ENCODE measurements around the gene MYH11. TPM values are rescaled to one million over a fixed set of nuclear protein-coding genes. Genes with fewer than 3 reads are reported as not detected.
"Not testable (repeated sequence)": the region's sequence is repeated elsewhere in the genome, so short reads cannot be mapped to it uniquely, and the experiment has no call there.

MYH11 gene
- total RNA-seq, 1 donor from 2014 or later = 0.04 TPM

DNA sequence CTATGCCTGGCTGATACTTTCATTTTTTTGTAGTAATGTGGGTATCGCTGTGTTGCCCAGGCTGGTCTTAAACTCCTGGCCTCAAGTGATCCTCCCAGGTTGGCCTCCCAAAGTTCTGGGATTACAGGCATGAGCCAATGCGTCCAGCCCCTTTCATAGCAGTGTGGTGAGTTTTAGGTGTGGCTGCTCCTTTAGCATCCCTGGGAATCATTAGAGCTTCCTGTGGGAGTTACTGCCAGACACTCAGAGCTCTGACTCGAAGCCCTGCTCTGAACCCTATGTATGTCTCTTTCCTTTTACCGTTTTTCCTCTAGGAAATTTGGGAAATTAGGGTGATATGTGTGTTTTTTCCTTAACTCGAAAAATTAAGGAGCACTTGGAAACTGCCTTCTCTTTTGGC, 162.3 kb downstream of the MYH11 start:
- H3K4me3 ChIP-seq (ENCODE audit: low read depth, low read length) = no peak overlapping the region
- no peaks in the 10 kb centered on the region for H3K36me3 ChIP-seq (ENCODE audit: control insufficient read depth, insufficient read depth, low read length)
- TF ChIP-seq, protein P1, sequence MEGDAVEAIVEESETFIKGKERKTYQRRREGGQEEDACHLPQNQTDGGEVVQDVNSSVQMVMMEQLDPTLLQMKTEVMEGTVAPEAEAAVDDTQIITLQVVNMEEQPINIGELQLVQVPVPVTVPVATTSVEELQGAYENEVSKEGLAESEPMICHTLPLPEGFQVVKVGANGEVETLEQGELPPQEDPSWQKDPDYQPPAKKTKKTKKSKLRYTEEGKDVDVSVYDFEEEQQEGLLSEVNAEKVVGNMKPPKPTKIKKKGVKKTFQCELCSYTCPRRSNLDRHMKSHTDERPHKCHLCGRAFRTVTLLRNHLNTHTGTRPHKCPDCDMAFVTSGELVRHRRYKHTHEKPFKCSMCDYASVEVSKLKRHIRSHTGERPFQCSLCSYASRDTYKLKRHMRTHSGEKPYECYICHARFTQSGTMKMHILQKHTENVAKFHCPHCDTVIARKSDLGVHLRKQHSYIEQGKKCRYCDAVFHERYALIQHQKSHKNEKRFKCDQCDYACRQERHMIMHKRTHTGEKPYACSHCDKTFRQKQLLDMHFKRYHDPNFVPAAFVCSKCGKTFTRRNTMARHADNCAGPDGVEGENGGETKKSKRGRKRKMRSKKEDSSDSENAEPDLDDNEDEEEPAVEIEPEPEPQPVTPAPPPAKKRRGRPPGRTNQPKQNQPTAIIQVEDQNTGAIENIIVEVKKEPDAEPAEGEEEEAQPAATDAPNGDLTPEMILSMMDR (IDR thresholded peaks at IDR 0.05; ENCODE audit: insufficient read depth, low read length, poor library complexity, severe bottlenecking) = no peak
- no peak for DNase-seq (ENCODE audit: low read depth)
- H3K27me3 ChIP-seq (ENCODE audit: control insufficient read depth, insufficient read depth, low read length) = no peaks in the 10 kb centered on the region

DNA sequence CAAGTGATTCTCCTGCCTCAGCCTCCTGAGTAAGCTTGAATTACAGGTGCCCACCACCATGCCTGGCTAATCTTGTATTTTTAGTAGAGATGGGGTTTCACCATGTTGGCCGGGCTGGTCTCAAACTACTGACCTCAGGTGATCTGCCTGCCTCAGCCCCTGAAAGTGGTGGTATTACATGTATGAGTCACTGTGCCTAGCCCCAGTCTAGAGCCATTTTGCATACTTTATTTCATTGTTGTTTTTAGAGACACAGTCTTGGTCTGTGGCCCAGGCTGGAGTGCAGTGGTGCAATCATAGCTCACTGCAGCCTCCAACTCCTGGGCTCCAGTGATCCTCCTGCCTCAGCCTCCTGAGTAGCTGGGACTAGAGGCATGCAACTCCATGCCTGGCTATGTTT, 164.3 kb downstream of the MYH11 start:
- DNase-seq (ENCODE audit: low read depth); H3K4me3 ChIP-seq (ENCODE audit: low read depth, low read length); H3K27me3 ChIP-seq (ENCODE audit: control insufficient read depth, insufficient read depth, low read length); H3K36me3 ChIP-seq (ENCODE audit: control insufficient read depth, insufficient read depth, low read length): not testable (repeated sequence)

GRCh38 chr16:15691046-15691445, 165.8 kb downstream of the MYH11 start:
- H3K4me3 ChIP-seq (ENCODE audit: low read depth, low read length) = no peak overlapping the region
- DNase-seq (ENCODE audit: low read depth) = no peak
- TF ChIP-seq, protein P1 (IDR thresholded peaks at IDR 0.05; ENCODE audit: insufficient read depth, low read length, poor library complexity, severe bottlenecking) = no peak
- no peaks in the 10 kb centered on the region for H3K27me3 ChIP-seq (ENCODE audit: control insufficient read depth, insufficient read depth, low read length)
- H3K36me3 ChIP-seq (ENCODE audit: control insufficient read depth, insufficient read depth, low read length) = no peaks in the 10 kb centered on the region

DNA sequence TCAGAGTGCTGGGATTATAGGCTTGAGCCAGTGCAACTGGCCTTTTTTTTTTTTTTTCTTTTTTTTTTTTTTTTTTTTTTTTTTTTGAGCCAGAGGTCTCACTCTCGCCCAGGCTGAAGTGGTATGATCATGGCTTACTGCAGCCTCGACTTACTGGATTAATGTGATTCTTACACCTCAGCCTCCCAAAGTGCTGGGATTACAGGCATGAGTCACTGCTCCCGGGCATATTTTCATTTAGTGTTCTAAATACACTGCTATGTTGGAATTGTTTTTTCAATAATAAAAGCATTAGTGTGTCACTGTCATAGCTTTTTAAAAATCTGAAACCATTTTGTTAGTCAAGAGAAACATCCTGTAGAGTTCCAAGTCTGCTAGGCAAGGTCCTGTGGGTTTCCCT, 166.5 kb downstream of the MYH11 start:
- no peak for DNase-seq (ENCODE audit: low read depth)
- Histone ChIP-seq H3K36me3 (ENCODE audit: control insufficient read depth, insufficient read depth, low read length) (no peaks in the 10 kb centered on the region), H3K4me3 (ENCODE audit: low read depth, low read length) (no peak overlapping the region), H3K27me3 (ENCODE audit: control insufficient read depth, insufficient read depth, low read length) (no peaks in the 10 kb centered on the region)
- TF ChIP-seq, protein P1 (IDR thresholded peaks at IDR 0.05; ENCODE audit: insufficient read depth, low read length, poor library complexity, severe bottlenecking) = no peak

GRCh38 chr16:15689290-15689689, 167.5 kb downstream of the MYH11 start:
- H3K4me3 ChIP-seq (ENCODE audit: low read depth, low read length) = no peak overlapping the region
- no peaks in the 10 kb centered on the region for H3K27me3 ChIP-seq (ENCODE audit: control insufficient read depth, insufficient read depth, low read length)
- H3K36me3 ChIP-seq (ENCODE audit: control insufficient read depth, insufficient read depth, low read length) = no peaks in the 10 kb centered on the region
- TF ChIP-seq, protein P1 (IDR thresholded peaks at IDR 0.05; ENCODE audit: insufficient read depth, low read length, poor library complexity, severe bottlenecking) = no peak
- DNase-seq (ENCODE audit: low read depth) = no peak

GRCh38 chr16:15686287-15686686, 170.5 kb downstream of the MYH11 start:
- TF ChIP-seq, protein P1 (IDR thresholded peaks at IDR 0.05; ENCODE audit: insufficient read depth, low read length, poor library complexity, severe bottlenecking) = no peak
- no peaks in the 10 kb centered on the region for H3K36me3 ChIP-seq (ENCODE audit: control insufficient read depth, insufficient read depth, low read length)
- H3K4me3 ChIP-seq (ENCODE audit: low read depth, low read length) = no peak overlapping the region
- DNase-seq (ENCODE audit: low read depth) = no peak
- H3K27me3 ChIP-seq (ENCODE audit: control insufficient read depth, insufficient read depth, low read length) = no peaks in the 10 kb centered on the region
